LNCAP (cell line): Measurements from ENCODE around the gene DHX35.

Experiments
- TF ChIP-seq, protein P1 (sequence below): fragments of 450-650 bp; IDR thresholded peaks from 2 replicates; pipeline ENCODE4 v1.5.1; 2017; ENCODE audit warnings: mild to moderate bottlenecking

Gene DHX35

DNA sequence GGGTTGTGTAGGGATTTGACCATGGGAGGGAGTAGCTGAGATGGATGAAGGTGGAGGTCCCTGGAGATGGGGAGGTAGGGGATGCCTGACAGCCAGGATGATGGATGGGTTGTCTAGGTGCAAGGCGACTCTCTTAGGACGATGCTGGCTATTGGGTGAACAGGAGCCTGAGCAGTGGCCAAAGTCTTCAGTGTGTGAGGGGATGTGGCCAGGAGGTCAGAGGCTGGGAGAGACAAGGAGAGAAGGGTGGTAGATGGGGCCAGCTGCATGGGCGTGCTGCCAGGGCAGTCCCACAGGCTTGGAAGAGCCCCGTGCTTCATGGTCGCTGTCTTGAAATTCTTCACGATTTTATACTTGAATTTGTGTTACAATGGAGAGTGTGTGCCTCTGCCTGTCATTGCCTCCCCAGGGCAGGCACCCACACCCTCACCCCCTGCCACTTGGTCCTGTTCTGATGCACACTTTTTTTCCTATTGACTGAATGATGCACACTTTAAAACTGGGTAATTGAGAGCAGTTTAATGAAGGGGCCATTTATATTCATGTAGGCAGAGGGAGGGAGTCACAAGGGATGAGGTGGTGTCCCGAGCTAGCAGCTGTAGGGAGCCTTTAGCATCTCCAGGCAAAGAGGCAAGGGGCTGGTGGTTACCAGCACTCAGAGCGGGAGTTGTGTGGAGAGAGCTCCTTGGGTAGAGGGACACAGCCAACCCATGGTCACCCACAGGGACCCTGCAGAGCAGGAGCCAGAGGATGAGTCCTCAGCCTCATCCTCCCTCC is 120.7 kb downstream of the DHX35 start:
- TF ChIP-seq, protein P1, sequence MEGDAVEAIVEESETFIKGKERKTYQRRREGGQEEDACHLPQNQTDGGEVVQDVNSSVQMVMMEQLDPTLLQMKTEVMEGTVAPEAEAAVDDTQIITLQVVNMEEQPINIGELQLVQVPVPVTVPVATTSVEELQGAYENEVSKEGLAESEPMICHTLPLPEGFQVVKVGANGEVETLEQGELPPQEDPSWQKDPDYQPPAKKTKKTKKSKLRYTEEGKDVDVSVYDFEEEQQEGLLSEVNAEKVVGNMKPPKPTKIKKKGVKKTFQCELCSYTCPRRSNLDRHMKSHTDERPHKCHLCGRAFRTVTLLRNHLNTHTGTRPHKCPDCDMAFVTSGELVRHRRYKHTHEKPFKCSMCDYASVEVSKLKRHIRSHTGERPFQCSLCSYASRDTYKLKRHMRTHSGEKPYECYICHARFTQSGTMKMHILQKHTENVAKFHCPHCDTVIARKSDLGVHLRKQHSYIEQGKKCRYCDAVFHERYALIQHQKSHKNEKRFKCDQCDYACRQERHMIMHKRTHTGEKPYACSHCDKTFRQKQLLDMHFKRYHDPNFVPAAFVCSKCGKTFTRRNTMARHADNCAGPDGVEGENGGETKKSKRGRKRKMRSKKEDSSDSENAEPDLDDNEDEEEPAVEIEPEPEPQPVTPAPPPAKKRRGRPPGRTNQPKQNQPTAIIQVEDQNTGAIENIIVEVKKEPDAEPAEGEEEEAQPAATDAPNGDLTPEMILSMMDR, result no peak

DNA sequence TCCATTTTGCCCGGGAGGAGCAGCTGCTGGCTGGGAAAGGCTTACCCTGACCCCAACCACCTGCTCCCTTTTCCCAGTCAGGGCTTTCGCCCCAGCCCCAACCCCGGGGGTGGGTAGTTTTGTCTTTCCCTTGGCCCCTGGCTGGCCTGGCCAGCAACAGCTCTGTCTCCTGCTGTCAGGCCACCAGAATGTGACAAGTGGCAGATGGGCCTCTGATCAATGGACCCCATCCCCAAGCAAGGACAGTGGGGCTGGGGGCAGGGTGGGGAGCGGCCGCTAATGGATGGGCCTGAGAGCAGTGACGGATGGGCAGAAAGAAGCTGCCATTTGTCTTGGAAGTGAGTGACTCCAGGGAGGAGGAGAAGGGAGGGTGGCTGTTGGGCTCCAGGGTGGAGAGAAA is 121.6 kb downstream of the DHX35 start:
- TF ChIP-seq, protein P1, result no peak

DNA sequence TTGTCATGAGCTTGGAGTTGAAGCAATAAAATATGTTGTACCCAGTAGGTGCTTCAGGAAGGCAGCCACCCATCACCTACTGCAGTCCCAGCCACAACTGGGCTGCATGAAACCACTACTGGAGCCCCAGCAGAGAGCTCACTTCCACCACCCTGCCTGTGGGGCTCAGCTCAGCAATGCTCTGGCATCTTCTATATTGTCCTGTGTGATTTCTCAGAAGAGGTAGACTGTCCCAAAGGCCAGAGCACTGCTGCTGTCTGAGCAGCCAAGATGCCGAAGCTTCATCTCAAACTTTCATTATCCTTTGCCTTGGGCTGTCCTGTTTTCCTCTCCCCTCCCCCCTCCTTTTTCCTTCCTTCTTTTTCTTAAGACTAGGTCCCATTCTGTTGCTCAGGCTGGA is 126.9 kb downstream of the DHX35 start:
- TF ChIP-seq, protein P1, result no peak
